GM13976 (cell line): ENCODE data around the gene ABLIM3.

Source experiments
- DNase-seq: peaks from one replicate; pipeline ENCODE4 v3.0.0; 2012; ENCODE audit warnings: low spot score
- in situ Hi-C: fragments of 300-500 bp; cut with MboI; formaldehyde crosslinking; loops from one replicate; pipeline ENCODE4 v1.12.0; 2022; ENCODE audit warnings: low sequenced_read_pairs, mixed read lengths, inconsistent platforms; ENCODE audit not compliant: unreplicated experiment
- TF ChIP-seq, protein P1 (sequence below): IDR thresholded peaks from 2 replicates; pipeline ENCODE4 v1.5.1; 2012; ENCODE audit warnings: borderline replicate concordance, mild to moderate bottlenecking; ENCODE audit not compliant: insufficient read depth; ENCODE audit errors: extremely low read depth, missing control alignments, control extremely low read depth

Gene ABLIM3

DNA sequence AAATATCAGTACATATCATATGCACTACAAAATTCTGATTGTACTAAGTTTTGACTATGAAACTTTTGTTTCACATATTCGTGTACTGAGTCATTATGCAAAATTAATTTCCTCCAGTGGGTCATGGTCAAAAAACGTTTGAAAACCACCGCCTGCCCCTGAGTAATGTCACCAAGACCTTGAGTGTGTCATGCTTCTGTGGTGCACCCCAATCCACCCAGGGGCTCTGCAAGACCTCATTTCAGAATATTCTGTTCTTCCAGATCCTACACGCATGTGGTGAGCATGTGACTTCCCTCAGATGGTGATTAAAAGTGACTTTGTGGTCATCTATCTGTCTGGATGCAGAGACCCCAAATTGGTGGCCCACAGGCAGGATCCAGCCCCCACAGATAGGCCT is 31.0 kb downstream of the ABLIM3 start:
- DNase-seq: no peak
- TF ChIP-seq, protein P1, sequence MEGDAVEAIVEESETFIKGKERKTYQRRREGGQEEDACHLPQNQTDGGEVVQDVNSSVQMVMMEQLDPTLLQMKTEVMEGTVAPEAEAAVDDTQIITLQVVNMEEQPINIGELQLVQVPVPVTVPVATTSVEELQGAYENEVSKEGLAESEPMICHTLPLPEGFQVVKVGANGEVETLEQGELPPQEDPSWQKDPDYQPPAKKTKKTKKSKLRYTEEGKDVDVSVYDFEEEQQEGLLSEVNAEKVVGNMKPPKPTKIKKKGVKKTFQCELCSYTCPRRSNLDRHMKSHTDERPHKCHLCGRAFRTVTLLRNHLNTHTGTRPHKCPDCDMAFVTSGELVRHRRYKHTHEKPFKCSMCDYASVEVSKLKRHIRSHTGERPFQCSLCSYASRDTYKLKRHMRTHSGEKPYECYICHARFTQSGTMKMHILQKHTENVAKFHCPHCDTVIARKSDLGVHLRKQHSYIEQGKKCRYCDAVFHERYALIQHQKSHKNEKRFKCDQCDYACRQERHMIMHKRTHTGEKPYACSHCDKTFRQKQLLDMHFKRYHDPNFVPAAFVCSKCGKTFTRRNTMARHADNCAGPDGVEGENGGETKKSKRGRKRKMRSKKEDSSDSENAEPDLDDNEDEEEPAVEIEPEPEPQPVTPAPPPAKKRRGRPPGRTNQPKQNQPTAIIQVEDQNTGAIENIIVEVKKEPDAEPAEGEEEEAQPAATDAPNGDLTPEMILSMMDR: no peak
- in situ Hi-C loops: no loop called here

DNA sequence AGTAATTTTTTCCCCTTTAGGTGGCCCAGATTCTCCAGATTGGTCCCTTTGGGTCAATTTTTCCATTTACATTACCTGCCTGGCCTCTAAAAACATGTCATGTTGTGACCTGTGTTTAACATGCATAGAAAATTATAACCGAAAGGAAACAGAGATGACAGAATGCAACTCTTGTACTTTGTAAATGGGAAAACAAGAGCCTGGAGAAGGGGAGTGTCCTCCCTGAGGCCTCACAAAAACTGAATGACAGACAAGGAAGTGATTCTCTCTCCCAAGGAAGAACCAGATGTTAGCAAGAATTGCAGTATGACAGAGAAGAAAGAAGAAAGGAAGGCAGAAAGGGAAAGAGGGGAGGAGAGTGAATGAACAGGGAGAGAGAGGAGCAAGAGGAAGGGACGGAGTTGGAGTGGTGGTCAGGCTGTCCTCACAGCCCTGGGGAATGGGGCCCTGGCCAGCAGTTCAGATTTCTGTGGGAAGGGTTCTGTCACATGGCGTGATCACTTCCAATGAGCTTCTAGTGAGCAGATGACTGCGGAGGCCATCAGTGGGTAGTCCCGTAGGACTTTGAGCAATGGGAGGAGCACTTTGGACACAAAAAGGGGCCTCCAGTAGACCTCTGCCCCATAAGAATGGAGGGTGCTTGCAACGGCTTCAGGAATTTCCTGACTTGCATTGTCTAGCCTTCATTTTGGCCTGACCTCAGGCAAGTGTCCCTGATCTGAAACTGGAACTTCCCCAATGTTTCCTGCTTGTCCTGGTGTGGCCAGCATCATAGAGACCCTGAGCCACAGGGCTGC is 31.6 kb downstream of the ABLIM3 start:
- TF ChIP-seq, protein P1: no peak
- in situ Hi-C loops: no loop called here
- DNase-seq: no peak

DNA sequence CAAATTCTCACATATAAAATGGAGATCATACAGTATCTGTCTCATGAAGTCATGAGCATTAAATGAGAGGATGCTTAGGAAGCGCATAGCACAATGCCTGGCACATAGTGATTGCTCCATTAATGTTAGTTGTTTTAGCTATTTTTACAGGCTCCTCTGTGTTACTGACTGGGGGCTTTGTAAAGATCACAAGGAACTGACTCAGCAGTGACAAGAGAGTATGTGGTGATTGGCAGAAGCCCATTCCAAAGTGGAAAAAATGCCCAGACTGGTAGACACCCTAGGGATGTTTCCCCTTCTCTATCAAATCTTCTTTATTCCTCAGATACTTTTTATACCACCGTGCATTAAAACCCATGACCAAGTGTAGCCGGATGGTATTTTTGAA is 33.5 kb downstream of the ABLIM3 start:
- in situ Hi-C loops: no loop called here
- DNase-seq: no peak
- TF ChIP-seq, protein P1: no peak

DNA sequence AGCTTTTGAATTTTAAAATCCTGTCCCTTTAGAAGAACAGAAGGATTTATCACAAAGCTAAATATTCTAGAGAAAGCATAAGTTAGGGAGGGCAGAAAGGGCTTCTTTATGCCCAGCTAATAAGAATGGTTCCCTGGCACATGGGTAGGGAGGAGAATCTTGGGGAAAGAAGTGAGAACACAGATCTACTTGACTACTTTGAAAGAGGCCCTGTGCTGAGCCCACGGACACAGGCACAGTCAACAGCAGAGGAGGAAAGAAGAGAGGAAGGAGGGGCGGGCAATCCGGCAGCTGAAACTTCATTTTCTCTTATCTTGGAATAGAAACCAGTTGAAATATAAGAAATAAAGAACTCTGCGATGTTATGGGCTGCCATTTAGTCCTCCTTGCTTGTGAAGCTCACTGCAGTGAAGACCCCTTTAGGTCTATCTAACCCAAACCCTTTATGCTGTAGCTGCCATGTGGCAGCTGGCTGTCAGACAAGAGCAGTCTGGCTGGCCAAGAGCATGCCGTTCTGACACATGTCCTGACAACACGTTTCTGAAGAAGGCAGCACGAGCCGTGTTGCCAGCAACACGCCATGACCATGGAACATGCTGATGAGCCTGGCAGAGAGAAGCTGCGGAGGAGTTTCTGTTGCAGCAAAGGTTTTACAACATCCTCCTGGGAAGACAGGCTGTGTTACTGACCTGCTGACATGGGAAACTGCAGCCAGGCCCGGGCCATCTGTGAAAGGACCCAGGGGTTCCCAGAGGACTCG is 34.2 kb downstream of the ABLIM3 start:
- TF ChIP-seq, protein P1: no peak
- no peak for DNase-seq
- in situ Hi-C loops: no loop called here

DNA sequence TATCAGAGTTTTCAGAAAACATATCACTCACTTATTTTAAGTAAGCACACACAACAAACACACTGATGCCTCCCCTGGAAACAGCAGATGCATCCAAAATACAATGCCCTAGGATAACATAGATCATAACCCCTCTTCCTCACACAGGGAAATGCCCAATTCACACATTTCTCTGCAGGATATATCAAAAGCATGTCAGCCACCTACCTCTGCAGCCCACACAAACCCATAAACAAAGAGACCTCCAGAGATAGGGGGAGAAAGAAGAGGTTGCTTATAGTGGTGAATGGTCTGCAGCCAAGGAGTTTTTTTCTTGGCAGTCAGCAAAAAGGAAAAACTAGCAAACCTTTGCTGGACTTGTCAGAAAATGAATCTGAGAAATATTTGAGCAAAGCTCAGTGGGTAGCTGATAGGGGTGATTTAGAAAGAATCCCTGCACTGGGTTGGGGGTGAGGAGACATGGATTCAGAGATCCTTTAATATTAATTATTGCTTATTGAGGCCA is 36.1 kb downstream of the ABLIM3 start:
- TF ChIP-seq, protein P1: no peak
- in situ Hi-C loops: no loop called here
- DNase-seq: no peak

DNA sequence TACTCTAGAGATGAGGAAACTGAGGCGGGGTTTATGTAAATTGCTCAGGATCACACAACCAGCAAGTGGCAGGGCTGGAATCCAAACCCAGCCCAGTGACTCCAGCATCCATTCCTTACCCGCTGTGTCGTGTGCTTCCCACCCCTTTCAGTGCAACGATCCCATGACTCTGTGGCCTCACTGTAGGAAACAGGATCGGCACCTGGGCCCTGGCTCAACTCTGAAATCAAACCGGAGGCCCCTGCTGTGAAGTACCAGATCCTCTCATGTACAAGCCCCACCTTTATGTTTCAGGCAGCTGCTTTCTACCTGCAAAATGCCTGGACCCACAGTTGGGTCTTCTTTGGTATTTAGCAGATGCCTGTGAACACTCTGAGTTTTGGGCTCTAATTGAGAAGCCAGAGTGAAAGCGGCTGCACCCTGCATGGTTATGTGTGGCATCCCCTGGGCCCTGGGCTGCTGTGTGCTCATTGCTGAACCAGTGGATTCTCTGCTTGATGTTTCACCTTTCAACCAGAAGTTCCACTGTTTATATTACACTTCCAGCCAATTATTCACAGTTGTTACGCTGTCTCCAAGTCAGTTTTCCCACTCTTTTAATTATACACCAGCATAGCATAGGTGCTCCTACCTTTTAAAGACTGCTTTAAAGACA is 36.7 kb downstream of the ABLIM3 start:
- DNase-seq: no peak
- TF ChIP-seq, protein P1: no peak
- in situ Hi-C loops: no loop called here
